Adrenal gland (tissue), 12 donors: ENCODE data around the gene RPLP2. TPM values are rescaled to one million over a fixed set of nuclear protein-coding genes. Genes with fewer than 3 reads are reported as not detected.
A peak's percentile ranks its signal among the peaks of the same experiment; 100 is the strongest.

Experiments used
- DNase-seq, 7 donors: peaks; one replicate each; pipeline ENCODE4 v3.0.0-alpha.2; 2019 to 2020
- H3K27ac ChIP-seq, 5 donors: fragments of 200-600 bp; sonication (generic) in 4 of 5; 1 replicate in 3 of 5; 2 replicates in 2 of 5; pipeline versions ENCODE4 v1.5.1 to v1.8.0; 2016 to 2020; ENCODE audit warnings: mild to moderate bottlenecking in 1 of 5
- H3K27me3 ChIP-seq: fragments of 200-600 bp; 2 replicates; pipeline ENCODE4 v1.8.0; 2021
- H3K36me3 ChIP-seq, 2 donors: fragments of 200-600 bp; replicated peaks in 1 of 2; 1 replicate in 1 of 2; 2 replicates in 1 of 2; pipeline versions ENCODE4 v1.5.1 to v1.8.0; 2018 to 2022
- H3K4me1 ChIP-seq, 2 donors: fragments of 200-600 bp; replicated peaks in 1 of 2; 1 replicate in 1 of 2; 2 replicates in 1 of 2; pipeline versions ENCODE4 v1.5.1 to v1.8.0; 2018 to 2021
- H3K4me3 ChIP-seq, 4 donors: fragments of 200-600 bp; sonication (generic) in 3 of 4; one replicate each; pipeline ENCODE4 v1.5.1; 2016 to 2018
- H3K9me3 ChIP-seq, 3 donors: fragments of 200-600 bp; sonication (generic) in 1 of 3; replicated peaks in 1 of 3; 1 replicate in 2 of 3; 2 replicates in 1 of 3; pipeline versions ENCODE4 v1.5.1 to v1.8.0; 2016 to 2021
- POLR2A ChIP-seq, 2 donors: fragments of 450-650 bp; IDR thresholded peaks; one replicate each; pipeline ENCODE4 v1.6.1; 2017; ENCODE audit warnings: antibody characterized with exemption in 2 of 2, mild to moderate bottlenecking in 2 of 2, moderate library complexity in 1 of 2
- WGBS, 4 donors: extraction: QIAGEN DNeasy Blood & Tissue Kit in 2 of 4; methylation state at CpG; one replicate each; pipeline versions ENCODE4 v1.1.5 to v1.1.7; 2013 to 2017; 5-methylcytosine and 5-hydroxymethylcytosine counted together
- intact Hi-C, 2 donors: fragments of 100-400 bp; cut with DNase I; formaldehyde crosslinking; loops; one replicate each; pipeline versions ENCODE4 v1.14.1 to v1.15.0; 2022 to 2023
- polyA plus RNA-seq, 3 donors: library from polyadenylated mRNA; stranded (reverse); fragments of 200-250 nt in 2 of 3; fragments of 350-450 nt in 1 of 3; fragmentation: Illumina TruSeq in 1 of 3; extraction: RNeasy Lipid Tissue Mini Kit (QIAGEN cat#74804) in 1 of 3; gene quantifications; one replicate each; pipeline ENCODE4 v1.2.3, GENCODE V29; 2013 to 2014
- total RNA-seq, 9 donors: library from RNA; depleted of rRNA in 4 of 9; stranded (reverse); fragments of >200 nt in 4 of 9; fragments of 120-200 nt in 1 of 9; fragmentation: NEBNext Ultra II Directional in 1 of 9; extraction: Animal tissue kit (Norgen Biotek cat#: 25700) in 1 of 9; gene quantifications; one replicate each; pipeline versions ENCODE4 v1.1.0 to v1.2.4, GENCODE V29; 2013 to 2023
- TF ChIP-seq, protein P1 (sequence below), 6 experiments: fragments of 450-650 bp in 4 of 6; fragments of 200-600 bp in 2 of 6; sonication (generic) in 1 of 6; IDR thresholded peaks; 1 replicate in 5 of 6; 2 replicates in 1 of 6; pipeline versions ENCODE4 v1.5.1 to v1.8.0; 2016 to 2021; ENCODE audit warnings: antibody characterized with exemption in 6 of 6, mild to moderate bottlenecking in 2 of 6, moderate library complexity in 1 of 6
- donor health status: healthy with polysubstance abuse.
- donor health status: Bipolar disorder and iron deficiency.
- donor health status: DM: yes; HTN: yes; CAD: no.
- donor health status: DM: no; HTN: no; CAD: no.
- donor health status: DM: no; HTN: no; CAD: no.
- donor health status: DM: yes; HTN: yes; CAD: no.

Gene RPLP2
- total and polyA plus RNA-seq, 12 donors, result 190 to 2,473 (median 1,248) TPM

DNA sequence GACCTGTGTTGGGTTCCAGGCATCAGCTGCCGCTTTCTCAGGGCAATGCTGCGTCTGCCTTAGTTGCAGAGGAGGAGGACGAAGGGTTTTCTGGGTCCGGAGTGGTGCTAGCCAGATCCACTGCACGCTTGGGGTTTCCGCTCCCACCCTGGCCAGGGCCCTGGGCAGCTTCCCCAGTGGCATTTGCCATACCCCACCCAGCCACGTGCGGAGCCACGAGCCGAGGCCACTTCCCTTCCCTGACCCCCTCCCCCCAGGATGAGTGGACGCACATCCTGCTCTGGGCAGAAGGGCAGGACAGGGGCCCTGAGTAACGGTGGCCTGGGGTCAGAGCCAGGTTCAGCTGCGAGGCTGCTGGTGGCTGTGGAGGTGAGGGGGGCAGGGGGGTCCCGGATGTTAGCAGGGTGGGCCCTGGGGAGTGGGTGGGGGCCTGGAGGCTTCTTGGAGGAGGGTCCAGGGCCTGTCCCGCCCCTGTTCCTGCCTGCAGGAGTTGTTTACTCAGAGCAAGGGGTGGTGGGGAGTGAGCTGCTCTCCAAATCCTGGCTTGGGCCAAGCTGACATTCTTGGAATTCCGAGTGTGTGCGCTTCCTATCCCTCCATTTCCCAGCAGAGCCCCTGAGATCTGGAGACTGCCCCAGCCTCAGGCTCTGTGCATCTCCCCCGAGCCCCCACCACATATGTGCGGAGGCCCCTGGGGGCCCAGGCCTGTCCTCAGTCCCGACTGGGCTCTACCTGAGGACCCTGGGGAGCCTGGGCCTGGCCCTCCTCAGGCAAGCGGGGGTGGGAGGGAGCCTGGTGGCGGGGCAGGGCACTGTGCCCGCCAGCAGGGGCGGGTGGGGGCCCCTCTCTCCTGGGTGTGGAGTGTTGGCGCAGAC, 34.3 kb downstream of the RPLP2 start:
- H3K36me3 ChIP-seq, result peaks cover 0 to 14% of the 10 kb centered on the region in 2 donors
- H3K4me1 ChIP-seq, result peaks cover 38 to 50% of the 10 kb centered on the region in 2 donors
- H3K27me3 ChIP-seq, result no peaks in the 10 kb centered on the region
- peak overlapping the region; percentile 44 to 97 (median 94) for H3K27ac ChIP-seq
- peak overlapping the region in 2 of 4 donors; percentile 79 to 97 for H3K4me3 ChIP-seq
- TF ChIP-seq, protein P1, sequence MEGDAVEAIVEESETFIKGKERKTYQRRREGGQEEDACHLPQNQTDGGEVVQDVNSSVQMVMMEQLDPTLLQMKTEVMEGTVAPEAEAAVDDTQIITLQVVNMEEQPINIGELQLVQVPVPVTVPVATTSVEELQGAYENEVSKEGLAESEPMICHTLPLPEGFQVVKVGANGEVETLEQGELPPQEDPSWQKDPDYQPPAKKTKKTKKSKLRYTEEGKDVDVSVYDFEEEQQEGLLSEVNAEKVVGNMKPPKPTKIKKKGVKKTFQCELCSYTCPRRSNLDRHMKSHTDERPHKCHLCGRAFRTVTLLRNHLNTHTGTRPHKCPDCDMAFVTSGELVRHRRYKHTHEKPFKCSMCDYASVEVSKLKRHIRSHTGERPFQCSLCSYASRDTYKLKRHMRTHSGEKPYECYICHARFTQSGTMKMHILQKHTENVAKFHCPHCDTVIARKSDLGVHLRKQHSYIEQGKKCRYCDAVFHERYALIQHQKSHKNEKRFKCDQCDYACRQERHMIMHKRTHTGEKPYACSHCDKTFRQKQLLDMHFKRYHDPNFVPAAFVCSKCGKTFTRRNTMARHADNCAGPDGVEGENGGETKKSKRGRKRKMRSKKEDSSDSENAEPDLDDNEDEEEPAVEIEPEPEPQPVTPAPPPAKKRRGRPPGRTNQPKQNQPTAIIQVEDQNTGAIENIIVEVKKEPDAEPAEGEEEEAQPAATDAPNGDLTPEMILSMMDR (IDR thresholded peaks at IDR 0.05), result no peak
- peak; percentile 41 to 59 for TF ChIP-seq POLR2A (IDR thresholded peaks at IDR 0.05)
- DNase-seq, result peak; percentile 86 to 96 (median 94)
- H3K9me3 ChIP-seq, result no peaks in the 10 kb centered on the region
- whole genome bisulfite sequencing, 4 donors, result 12 to 38% (median 29%) methylated on average over 2 to 25 of the region's 25 CpGs
- intact Hi-C loops, result no loop called here

DNA sequence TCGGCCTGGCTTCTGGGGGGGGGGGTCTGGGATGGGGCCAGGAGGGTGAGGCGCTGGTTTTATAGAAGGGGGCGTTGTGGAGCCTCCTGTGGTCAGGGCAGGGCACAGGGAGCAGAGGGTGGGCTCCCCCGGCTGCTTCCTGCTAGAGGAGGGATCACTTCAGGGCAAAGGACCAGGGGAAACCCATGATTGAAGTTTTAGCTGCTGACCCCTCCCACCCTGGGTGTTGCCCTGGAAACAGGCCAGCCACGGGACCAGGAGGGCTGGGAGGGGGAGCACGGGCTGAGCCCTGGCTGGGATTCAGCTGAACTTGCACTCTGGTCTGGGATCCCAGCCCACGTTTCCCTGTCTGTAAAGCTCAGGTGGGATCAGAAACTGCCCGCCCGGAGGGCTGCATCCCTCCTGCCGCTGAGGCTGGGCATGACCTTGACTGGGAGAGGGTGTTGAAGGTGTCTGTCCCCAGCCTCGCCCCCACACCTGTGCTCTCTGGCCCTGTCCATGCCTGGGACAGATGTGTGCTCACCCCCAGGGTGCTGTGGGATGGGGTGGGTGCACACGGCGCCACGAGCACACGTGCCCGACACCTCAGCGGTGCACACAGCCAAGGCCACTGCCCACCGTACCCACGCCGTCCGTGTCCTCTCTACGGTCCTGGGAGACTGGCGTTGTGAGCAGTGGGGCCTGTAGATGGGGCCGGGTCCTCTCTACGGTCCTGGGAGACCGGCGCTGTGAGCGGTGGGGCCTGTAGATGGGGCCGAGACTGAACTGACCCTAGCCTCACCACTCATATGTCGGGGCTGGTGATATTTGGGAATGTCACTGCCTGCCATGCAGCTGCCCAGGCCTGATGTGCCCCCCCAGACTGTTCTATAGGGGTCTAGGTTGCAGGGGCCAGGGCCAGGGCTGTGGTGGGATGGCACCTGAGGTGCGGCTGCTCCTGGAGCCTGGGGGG, 35.2 kb downstream of the RPLP2 start:
- WGBS, 4 donors, result 31 to 58% (median 42%) methylated on average over 12 to 31 of the region's 31 CpGs
- Histone ChIP-seq H3K9me3 (no peaks in the 10 kb centered on the region), H3K36me3 (peaks cover 0 to 5% of the 10 kb centered on the region in 2 donors), H3K27ac (peak overlapping the region in 4 of 5 donors; percentile 91 to 97 (median 96)), H3K27me3 (no peaks in the 10 kb centered on the region), H3K4me1 (peaks cover 41 to 54% of the 10 kb centered on the region in 2 donors), H3K4me3 (peak overlapping the region in 2 of 4 donors; percentile 79 to 97)
- TF ChIP-seq POLR2A (IDR thresholded peaks at IDR 0.05), result no peak
- TF ChIP-seq, protein P1 (IDR thresholded peaks at IDR 0.05), result no peak
- intact Hi-C loops, result loop anchor here in 1 of 2 donors (5.0 kb wide), 1 partner anchor 207 kb away; no protein-coding TSS in a partner anchor
- peak; percentile 78 to 89 (median 87) for DNase-seq

DNA sequence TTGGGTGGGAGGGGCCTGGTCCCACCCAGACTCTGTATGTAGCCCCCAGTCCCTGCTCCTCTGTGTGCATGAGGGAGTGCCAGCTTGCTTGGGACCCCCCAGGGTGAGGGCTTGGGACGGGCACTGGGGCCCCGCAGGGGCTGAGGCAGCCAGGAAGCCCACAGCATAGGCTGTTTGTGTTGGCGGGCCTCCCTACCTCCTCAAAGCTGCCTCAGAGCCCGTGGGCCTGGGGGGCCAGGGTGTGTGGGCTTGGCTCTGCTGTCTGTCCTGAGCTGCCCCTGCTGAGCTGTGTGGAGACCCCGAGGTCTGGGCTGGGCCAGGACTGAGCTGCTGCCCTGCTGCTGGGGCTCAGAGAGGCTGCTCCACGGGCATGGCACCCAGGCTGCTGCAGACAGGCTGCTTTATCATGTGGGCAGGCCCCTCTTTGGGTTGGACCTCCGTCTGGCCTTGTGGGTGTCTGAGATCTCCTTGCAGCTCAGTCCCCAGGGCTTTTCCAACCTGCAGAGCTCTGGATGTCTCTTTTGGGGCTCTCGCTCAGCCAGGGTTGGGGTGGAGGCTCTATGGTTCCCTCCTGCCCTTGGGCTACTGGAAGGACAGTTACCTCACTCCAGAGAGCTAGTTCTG, 36.2 kb downstream of the RPLP2 start:
- H3K9me3 ChIP-seq, result no peaks in the 10 kb centered on the region
- TF ChIP-seq, protein P1 (IDR thresholded peaks at IDR 0.05), result no peak
- no peak for TF ChIP-seq POLR2A (IDR thresholded peaks at IDR 0.05)
- 44 to 73% (median 55%) methylated on average over 4 to 8 of the region's 8 CpGs for WGBS, 4 donors
- no peak overlapping the region for H3K4me3 ChIP-seq
- DNase-seq, result no peak
- H3K27me3 ChIP-seq, result no peaks in the 10 kb centered on the region
- H3K36me3 ChIP-seq, result no peaks in the 10 kb centered on the region
- H3K4me1 ChIP-seq, result peaks cover 36 to 45% of the 10 kb centered on the region in 2 donors
- H3K27ac ChIP-seq, result peak overlapping the region in 2 of 5 donors; percentile 97
- intact Hi-C loops, result loop anchor here in 1 of 2 donors (5.0 kb wide), 1 partner anchor 206 kb away; no protein-coding TSS in a partner anchor
